ENCODE measurements around the gene FAM3A.

FAM3A gene

GRCh38 chrX:154472685-154473632 is 43.1 kb downstream of the FAM3A start:
- no peaks in the 10 kb centered on the region; the same call in 1 of the 2 replicates for H3K36me3 ChIP-seq (ENCODE audit: control insufficient read depth, low read length)
- TF ChIP-seq EZH2phosphoT487 (IDR thresholded peaks at IDR 0.05; ENCODE audit: borderline replicate concordance, low read length) (no peak), CTCF (IDR thresholded peaks at IDR 0.05; ENCODE audit: low read depth, low read length, poor library complexity, severe bottlenecking) (no peak)
- no peak overlapping the region for H3K4me3 ChIP-seq (ENCODE audit: low read length)

DNA sequence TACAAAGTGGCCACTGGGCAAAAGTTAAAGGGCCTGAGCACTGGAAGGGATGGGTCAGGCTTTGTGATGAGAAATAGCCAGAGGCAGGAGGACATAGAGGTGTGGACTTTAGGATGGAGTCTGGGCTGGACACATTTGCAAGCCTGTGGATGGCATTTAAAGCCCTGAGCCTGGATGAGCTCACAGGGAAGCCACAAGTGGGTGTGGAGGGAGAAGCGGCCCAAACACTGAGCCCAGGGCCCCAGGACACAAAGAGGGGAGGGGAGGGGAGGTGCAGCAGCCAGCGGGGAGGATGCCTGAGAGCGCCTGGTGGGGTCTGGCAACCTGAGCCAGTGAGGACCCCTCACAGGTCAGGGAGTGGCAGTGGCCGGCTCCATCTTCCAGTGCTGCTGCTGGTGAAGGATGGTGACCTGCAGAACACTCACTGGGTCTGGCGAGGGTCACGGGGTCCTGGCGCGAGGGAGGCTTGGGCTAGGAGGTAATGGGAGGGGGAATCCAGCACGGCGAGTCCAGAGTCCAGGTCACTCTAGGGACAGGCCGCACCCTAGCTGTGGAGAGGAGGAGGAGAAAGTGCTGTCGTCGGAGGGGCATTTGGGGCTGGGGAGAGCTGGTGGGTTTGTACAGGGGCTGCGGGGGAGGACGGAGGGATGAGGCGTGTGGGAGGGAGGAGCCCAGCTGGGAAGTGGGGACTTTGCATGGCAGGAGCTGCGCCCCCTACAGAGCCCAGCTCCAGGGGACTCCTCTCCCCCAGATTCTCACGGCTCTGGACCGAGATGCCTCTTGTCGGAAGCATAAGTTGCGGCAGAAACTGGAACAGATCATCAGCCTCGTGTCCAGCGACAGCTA is 44.0 kb downstream of the FAM3A start:
- H3K36me3 ChIP-seq (ENCODE audit: control insufficient read depth, low read length) = no peaks in the 10 kb centered on the region; the same call in 1 of the 2 replicates
- no peaks in the 10 kb centered on the region for H3K9me3 ChIP-seq (ENCODE audit: control insufficient read depth, insufficient read depth, low read length)
- no peaks in the 10 kb centered on the region for H3K79me2 ChIP-seq (ENCODE audit: control insufficient read depth, low read length)
- H4K20me1 ChIP-seq (ENCODE audit: control insufficient read depth, insufficient read depth, low read depth, low read length) = no peaks in the 10 kb centered on the region
- H3K4me1 ChIP-seq (ENCODE audit: control insufficient read depth, low read length) = no peaks in the 10 kb centered on the region; the same call in 1 of the 2 replicates
- H3K4me3 ChIP-seq (ENCODE audit: low read length) = no peak overlapping the region
- no peaks in the 10 kb centered on the region for H3K27me3 ChIP-seq (ENCODE audit: control insufficient read depth, low read length)
- TF ChIP-seq CTCF (IDR thresholded peaks at IDR 0.05; ENCODE audit: low read depth, low read length, poor library complexity, severe bottlenecking) = no peak
- TF ChIP-seq EZH2phosphoT487 (IDR thresholded peaks at IDR 0.05; ENCODE audit: borderline replicate concordance, low read length) = no peak
- H3K27ac ChIP-seq (ENCODE audit: low read depth, low read length) = no peak overlapping the region
- H3K4me2 ChIP-seq (ENCODE audit: low read length) = no peak overlapping the region
- H3K9me2 ChIP-seq (replicated peaks; ENCODE audit: control insufficient read depth, low read length) = no peaks in the 10 kb centered on the region
- H3F3A ChIP-seq (ENCODE audit: control insufficient read depth, insufficient read depth) = no peaks in the 10 kb centered on the region

More at GRCh38 chrX:154472685-154473632, 43.1 kb downstream of the FAM3A start:
- Histone ChIP-seq H3F3A (ENCODE audit: control insufficient read depth, insufficient read depth) (peaks cover 2% of the 10 kb centered on the region; the same call in 1 of the 2 replicates), H3K4me1 (ENCODE audit: control insufficient read depth, low read length) (peaks cover 7% of the 10 kb centered on the region), H4K20me1 (ENCODE audit: control insufficient read depth, insufficient read depth, low read depth, low read length) (no peaks in the 10 kb centered on the region), H3K27me3 (ENCODE audit: control insufficient read depth, low read length) (no peaks in the 10 kb centered on the region), H3K79me2 (ENCODE audit: control insufficient read depth, low read length) (peaks cover 3% of the 10 kb centered on the region), H3K9me2 (replicated peaks; ENCODE audit: control insufficient read depth, low read length) (no peaks in the 10 kb centered on the region), H3K27ac (ENCODE audit: low read depth, low read length) (no peak overlapping the region), H3K9me3 (ENCODE audit: control insufficient read depth, insufficient read depth, low read length) (no peaks in the 10 kb centered on the region), H3K4me2 (ENCODE audit: low read length) (no peak overlapping the region)

DNA sequence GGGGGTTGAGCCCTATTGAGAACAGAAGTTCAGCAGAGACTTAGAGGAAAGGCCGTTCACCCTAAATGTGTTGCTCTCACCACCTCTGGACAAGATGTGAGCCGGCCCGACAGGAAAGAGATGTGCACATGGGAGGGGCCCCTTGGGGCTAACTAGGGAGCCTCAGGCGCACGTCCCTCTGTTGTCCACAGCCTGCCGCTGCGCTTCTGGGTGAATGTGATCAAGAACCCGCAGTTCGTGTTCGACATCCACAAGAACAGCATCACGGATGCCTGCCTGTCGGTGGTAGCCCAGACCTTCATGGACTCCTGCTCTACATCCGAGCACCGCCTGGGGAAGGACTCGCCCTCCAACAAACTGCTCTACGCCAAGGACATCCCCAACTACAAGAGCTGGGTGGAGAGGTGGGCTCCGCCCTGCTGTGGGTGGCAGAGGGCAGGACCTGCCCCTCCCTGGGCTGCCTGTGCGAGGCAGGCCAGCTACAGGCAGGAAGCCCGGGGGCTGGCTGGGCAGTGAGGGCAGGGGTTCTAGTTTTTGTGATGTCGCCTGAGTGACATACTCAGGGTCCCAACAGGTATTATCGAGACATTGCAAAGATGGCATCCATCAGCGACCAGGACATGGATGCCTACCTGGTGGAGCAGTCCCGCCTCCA is 45.0 kb downstream of the FAM3A start:
- no peaks in the 10 kb centered on the region for H3K4me1 ChIP-seq (ENCODE audit: control insufficient read depth, low read length)
- H3K27ac ChIP-seq (ENCODE audit: low read depth, low read length) = no peak overlapping the region
- TF ChIP-seq EZH2phosphoT487 (IDR thresholded peaks at IDR 0.05; ENCODE audit: borderline replicate concordance, low read length) (no peak), CTCF (IDR thresholded peaks at IDR 0.05; ENCODE audit: low read depth, low read length, poor library complexity, severe bottlenecking) (no peak)
- no peak overlapping the region for H3K4me2 ChIP-seq (ENCODE audit: low read length)
- H4K20me1 ChIP-seq (ENCODE audit: control insufficient read depth, insufficient read depth, low read depth, low read length) = no peaks in the 10 kb centered on the region
- no peaks in the 10 kb centered on the region for H3K79me2 ChIP-seq (ENCODE audit: control insufficient read depth, low read length)
- no peaks in the 10 kb centered on the region for H3K9me2 ChIP-seq (replicated peaks; ENCODE audit: control insufficient read depth, low read length)
- H3K36me3 ChIP-seq (ENCODE audit: control insufficient read depth, low read length) = no peaks in the 10 kb centered on the region; the same call in 1 of the 2 replicates
- H3F3A ChIP-seq (ENCODE audit: control insufficient read depth, insufficient read depth) = no peaks in the 10 kb centered on the region
- H3K4me3 ChIP-seq (ENCODE audit: low read length) = no peak overlapping the region
- H3K9me3 ChIP-seq (ENCODE audit: control insufficient read depth, insufficient read depth, low read length) = no peaks in the 10 kb centered on the region
- no peaks in the 10 kb centered on the region for H3K27me3 ChIP-seq (ENCODE audit: control insufficient read depth, low read length)

Measured in DOHH2 (cell line).